ENCODE data around the gene RAD51B.

- no peak for TF ChIP-seq POLR2A (IDR thresholded peaks at IDR 0.05)
- TF ChIP-seq CTCF (IDR thresholded peaks at IDR 0.05), result no peak
Measured at GRCh38 chr14:68748691-68749090, 929.1 kb downstream of the RAD51B start.
